Measurements from ENCODE around the gene CADPS. TPM values are rescaled to one million over a fixed set of nuclear protein-coding genes. Genes with fewer than 3 reads are reported as not detected.

The CADPS gene
- total RNA-seq, 1 donor: 3.7 TPM

GRCh38 chr3:62462104-62462762 is 413.0 kb downstream of the CADPS start:
- no peak for TF ChIP-seq CTCF (IDR thresholded peaks at IDR 0.05; ENCODE audit: insufficient read depth, low read length)
- H3K4me3 ChIP-seq (ENCODE audit: low read depth, low read length): no peak overlapping the region
- DNase-seq (ENCODE audit: low read depth): no peak

- no peak for DNase-seq (ENCODE audit: low read depth)
- no peak for TF ChIP-seq CTCF (IDR thresholded peaks at IDR 0.05; ENCODE audit: insufficient read depth, low read length)
- no peak overlapping the region for H3K4me3 ChIP-seq (ENCODE audit: low read depth, low read length)
Observed at GRCh38 chr3:62454916-62455315, 420.3 kb downstream of the CADPS start.

DNA sequence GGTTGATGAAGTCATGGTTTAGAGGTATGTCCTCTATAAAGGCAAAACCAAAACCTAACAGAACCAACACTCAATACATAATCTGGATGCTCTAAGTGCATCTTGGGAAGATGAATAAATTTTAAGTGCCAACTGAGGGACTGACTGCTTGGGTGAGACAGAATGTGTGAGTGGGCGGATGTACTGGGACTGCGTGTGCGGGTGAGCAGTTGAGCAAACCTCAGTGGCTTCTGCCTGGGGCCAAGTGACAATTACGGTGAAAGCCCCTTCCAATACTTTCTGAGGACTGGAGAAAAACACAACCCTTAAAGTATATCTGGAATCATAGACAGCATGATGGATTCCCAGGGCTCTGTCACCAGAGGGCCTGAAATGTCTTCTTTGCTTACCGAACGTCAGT is 421.8 kb downstream of the CADPS start:
- DNase-seq (ENCODE audit: low read depth): no peak
- no peak for TF ChIP-seq CTCF (IDR thresholded peaks at IDR 0.05; ENCODE audit: insufficient read depth, low read length)
- H3K4me3 ChIP-seq (ENCODE audit: low read depth, low read length): no peak overlapping the region

- H3K4me3 ChIP-seq (ENCODE audit: low read depth, low read length): no peak overlapping the region
- no peak for DNase-seq (ENCODE audit: low read depth)
- TF ChIP-seq CTCF (IDR thresholded peaks at IDR 0.05; ENCODE audit: insufficient read depth, low read length): no peak
Observed at GRCh38 chr3:62451211-62451887, 423.9 kb downstream of the CADPS start.

DNA sequence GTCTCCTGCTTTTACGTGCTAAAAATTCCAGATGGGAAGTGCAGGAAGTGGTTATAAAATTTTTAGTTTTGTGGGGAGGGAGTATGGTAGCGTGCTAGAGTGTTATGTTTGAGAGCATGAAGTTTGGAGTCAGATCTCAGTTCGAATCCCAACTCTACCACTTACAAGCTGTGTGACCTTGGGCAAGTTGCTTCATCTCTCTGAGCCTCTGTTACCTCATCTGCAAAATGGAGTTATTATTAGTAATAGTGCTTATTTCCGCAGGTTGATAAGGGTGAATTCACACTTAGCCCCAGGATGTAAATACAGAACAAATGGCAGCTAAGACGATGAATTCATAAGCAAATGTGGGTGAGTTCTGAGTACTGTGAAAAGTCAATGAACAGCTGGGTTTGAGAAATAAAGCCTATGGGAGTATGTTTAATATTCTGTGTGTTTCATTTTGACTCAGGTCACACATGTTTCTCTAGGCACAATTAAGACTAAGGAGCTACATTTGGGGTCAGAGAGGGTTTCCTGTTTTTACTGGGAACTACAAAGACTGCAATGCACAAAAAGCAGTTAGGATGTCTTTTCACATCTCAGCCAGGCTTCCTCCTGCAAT is 428.8 kb downstream of the CADPS start:
- no peak for DNase-seq (ENCODE audit: low read depth)
- no peak overlapping the region for H3K4me3 ChIP-seq (ENCODE audit: low read depth, low read length)
- no peak for TF ChIP-seq CTCF (IDR thresholded peaks at IDR 0.05; ENCODE audit: insufficient read depth, low read length)

- no peak for TF ChIP-seq CTCF (IDR thresholded peaks at IDR 0.05; ENCODE audit: insufficient read depth, low read length)
- H3K4me3 ChIP-seq (ENCODE audit: low read depth, low read length): peak overlapping the region; percentile 16
- peak; percentile 55 for DNase-seq (ENCODE audit: low read depth)
Observed at GRCh38 chr3:62445275-62445674, 429.9 kb downstream of the CADPS start.

Measured in fibroblast of the aortic adventitia (primary cell).